ENCODE data around the gene TLR5.
A peak's percentile ranks its signal among the peaks of the same experiment; 100 is the strongest.

GRCh38 chr1:223142795-223143536 lies at the start of gene TLR5:
- TF ChIP-seq, protein P1, sequence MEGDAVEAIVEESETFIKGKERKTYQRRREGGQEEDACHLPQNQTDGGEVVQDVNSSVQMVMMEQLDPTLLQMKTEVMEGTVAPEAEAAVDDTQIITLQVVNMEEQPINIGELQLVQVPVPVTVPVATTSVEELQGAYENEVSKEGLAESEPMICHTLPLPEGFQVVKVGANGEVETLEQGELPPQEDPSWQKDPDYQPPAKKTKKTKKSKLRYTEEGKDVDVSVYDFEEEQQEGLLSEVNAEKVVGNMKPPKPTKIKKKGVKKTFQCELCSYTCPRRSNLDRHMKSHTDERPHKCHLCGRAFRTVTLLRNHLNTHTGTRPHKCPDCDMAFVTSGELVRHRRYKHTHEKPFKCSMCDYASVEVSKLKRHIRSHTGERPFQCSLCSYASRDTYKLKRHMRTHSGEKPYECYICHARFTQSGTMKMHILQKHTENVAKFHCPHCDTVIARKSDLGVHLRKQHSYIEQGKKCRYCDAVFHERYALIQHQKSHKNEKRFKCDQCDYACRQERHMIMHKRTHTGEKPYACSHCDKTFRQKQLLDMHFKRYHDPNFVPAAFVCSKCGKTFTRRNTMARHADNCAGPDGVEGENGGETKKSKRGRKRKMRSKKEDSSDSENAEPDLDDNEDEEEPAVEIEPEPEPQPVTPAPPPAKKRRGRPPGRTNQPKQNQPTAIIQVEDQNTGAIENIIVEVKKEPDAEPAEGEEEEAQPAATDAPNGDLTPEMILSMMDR (IDR thresholded peaks at IDR 0.05) = peak; percentile 51 to 70 (median 62)
- TF ChIP-seq POLR2A (IDR thresholded peaks at IDR 0.05) = peak; percentile 58
